GM18505 (cell line): ENCODE data around the gene MAD1L1.
"Not testable (repeated sequence)": the region's sequence is repeated elsewhere in the genome, so short reads cannot be mapped to it uniquely, and the experiment has no call there.

Source experiments
- ATAC-seq: cut with Tn5 transposase; IDR thresholded peaks from one replicate; pipeline ENCODE4 v1.9.1; 2021; ENCODE audit not compliant: unreplicated experiment
- POLR2A ChIP-seq: IDR thresholded peaks from 4 replicates; pipeline ENCODE4 v1.6.1; 2011; ENCODE audit warnings: borderline replicate concordance; ENCODE audit not compliant: insufficient read depth, insufficient read length; ENCODE audit errors: extremely low read depth

Gene MAD1L1

DNA sequence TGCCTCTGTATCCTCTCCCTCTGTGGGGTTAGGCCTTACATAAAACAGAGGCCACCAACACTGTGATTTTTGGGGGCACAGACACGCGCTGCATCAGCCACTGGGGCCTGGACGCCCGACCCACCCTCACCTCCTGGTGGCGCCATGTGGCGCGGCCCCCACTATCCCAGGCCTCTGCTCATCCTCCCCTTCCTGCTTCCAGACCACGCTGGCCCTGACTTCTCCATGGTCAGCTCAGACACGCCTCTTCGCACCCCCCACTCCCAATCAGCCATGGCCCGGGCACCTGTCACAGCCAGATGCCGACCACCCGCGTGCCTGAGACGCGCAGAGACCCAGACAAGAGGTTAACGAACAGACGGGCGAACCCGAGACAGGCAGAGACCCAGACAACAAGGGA, 298.7 kb downstream of the MAD1L1 start:
- TF ChIP-seq POLR2A, result no peak
- no peak for ATAC-seq

DNA sequence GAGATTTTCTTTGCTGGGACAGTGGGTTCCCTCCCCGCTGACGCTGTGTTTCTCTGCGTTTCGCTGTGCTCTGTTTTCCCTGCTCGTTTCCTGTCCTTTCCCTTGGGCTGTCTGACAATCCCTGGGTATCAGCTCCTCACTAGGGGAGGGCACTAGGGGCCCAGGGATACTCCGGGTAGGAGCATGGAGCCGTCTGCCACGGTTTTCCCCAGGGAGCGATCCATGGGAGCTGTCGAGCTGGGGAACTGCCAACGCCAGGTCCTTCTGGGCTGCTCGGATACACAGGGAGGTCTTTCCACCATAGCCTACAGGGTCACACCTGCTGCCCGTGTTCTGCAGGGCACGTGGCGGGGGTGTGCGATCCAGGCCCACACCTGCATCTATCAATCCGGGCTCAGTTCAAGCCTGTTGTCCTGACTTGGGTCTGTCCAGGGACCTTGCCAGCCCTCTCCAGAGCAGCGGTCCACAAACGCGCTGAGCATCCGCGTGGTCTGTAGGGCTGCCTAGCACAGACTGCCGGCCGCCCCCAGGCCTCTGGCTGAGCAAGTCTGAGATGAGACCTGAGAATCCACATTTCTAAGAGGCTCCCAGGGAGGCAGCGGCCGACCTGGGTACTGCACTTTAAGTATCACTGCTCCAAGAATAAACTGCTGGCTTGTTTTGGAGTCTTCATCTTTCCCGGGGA, 299.5 kb downstream of the MAD1L1 start:
- ATAC-seq, result no peak
- TF ChIP-seq POLR2A, result no peak

DNA sequence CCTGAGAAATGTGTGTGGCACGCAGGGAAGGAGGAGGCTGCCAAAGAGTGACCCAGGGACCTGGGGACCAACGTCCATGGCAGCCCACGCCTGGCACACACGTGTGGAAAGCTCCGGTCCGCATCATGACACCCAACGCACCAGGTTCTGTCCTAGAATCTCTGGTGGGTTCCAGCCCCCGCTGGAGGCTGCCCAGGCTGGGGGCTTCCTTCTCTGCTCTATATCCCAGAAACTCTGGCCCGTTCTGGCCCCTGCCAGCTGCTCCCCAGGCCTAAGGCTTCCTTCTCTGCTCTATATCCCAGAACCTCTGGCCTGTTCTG, 300.8 kb downstream of the MAD1L1 start:
- no peak for ATAC-seq
- no peak for TF ChIP-seq POLR2A

DNA sequence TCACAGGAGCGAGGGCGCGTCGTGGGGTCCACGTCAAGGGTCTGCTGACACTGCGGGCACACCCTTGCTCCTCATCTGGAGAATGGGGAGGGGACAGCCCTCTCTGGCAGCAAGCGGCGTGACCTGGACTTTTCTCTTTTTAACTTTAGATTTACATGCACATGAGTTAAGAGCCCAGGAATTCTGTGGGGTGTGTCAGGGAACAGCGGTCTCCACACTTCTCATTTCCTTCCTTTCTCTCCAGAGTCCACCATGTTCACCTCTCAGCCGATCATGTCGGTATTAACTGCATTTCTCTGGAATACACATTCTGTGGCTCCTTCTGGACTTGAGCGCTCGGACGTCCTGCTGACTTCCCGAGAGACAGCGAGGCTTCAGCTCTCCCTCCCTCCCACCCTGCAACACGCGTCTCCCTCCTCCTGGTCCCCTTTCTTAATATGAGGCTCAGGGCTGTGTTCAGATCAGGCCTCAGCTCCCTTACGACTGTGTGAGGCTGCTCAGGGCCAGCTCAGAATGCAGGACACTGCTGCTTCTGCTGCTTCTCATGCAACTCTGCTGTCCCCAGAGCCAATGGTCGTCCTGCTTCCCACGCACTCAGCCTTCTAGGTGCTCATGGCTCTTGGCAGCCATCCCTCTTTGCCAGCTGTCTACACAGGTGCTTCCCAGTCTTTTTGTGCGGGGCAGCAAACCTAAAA, 301.3 kb downstream of the MAD1L1 start:
- ATAC-seq, result no peak
- TF ChIP-seq POLR2A, result no peak

DNA sequence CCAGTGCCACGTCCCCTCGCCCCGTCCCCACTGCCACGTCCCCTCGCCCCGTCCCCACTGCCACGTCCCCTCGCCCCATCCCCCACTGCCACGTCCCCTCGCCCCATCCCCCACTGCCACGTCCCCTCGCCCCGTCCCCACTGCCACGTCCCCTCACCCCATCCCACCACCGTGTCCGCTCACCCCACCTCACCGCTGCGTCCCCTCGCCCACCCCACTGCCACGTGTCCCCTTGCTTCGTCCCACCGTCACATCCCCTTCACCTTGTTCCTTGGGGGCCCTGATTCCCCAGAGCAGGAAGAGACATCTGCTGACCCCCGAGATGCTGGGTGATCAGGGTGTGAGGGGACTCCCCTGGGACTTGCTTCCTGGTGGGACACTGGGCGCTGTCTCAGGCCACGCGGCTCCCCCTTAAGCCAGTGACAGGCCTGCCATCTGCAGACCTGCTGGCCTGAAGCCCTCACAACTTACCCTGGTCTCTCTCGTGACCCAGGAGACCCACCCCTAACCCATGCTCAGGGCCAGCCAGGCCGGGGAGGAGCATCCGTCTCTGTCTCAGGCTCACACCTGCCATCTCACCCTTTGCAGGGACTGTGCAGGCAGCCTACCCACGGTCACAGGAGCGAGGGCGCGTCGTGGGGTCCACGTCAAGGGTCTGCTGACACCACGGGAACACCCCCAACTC, 302.2 kb downstream of the MAD1L1 start:
- TF ChIP-seq POLR2A, result no peak
- no peak for ATAC-seq

DNA sequence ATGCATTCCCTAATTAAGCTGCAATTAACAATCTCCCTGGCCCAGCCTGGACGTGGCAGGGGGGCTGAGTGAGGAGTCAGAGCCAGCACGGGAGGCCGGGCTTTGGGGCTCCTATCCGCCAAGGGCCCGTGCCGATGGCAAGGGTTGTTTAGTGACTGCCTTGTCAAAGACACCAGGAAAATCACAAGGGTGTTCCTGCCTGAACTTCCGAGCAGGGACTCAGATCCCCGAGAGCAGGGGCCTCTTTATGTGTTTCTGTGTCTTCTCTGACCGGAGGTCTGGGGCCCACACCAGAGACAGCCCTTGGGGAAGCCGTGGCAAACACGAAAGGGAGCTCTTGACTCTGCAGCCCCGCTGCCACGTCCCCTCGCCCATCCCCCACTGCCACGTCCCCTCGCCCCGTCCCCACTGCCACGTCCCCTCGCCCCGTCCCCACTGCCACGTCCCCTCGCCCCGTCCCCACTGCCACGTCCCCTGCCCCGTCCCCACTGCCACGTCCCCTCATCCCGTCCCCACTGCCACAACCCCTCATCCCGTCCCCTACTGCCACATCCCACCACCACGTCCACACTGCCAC, 303.3 kb downstream of the MAD1L1 start:
- not testable (repeated sequence) for ATAC-seq

DNA sequence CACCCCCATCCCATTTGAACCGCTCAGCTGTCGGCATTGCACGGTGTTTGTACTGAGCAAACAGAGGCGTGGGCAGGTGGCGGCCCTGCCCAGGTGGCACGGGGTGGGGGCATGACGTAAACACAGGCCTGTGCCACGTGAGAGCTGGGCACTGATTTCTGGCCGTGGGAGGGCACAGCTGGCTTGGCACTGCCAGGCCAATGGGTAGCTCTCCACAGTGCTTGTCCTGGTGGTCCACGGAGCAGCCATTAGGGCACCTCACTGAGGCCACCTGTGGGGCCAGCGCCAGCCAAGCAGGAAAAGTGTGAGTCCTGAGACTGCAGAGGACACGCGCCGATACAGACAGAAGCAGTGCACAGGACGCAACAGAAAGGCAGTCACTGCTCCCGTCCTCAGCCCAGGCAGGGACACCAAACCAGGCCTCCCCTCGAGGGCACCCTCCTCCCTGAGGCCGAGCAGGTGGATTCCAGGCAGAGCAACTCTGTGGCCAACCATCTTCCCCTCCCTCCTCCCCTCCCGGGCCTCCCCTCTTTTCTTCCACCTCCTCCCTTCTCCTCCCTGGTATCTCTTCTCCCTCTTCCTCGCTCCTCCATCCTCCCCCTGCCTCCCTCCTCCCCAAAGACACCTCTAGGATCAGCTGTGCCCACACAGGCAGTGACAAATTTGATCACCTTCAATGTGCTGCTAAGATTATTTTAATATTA, 303.9 kb downstream of the MAD1L1 start:
- TF ChIP-seq POLR2A, result no peak
- no peak for ATAC-seq

DNA sequence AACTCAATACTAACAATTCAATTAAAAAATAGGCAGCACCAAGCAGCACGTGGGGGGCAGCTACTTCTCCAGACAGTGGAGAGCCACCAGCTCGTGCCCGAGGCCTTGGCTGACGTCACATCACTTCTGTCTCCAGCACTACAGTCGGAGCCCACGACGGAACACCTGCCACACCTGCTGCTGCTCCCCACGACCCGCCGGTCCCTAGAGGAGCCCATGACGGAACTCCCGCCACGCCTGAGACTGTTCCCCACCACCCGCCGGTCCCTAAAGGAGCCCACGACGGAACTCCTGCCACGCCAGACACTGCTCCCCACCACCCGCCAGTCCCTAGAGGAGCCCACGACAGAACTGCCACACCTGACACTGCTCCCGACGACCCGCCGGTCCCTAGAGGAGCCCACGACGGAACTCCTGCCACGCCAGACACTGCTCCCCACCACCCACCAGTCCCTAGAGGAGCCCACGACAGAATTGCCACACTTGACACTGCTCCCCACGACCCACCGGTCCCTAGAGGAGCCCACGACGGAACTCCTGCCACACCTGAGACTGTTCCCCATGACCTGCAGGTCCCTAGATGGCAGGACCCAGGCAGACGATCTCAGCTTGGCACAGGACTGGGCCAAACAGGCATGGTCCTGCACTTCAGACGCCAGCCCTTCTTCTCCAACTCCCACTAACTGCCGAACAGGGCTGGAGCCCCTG, 304.7 kb downstream of the MAD1L1 start:
- no peak for ATAC-seq
- no peak for TF ChIP-seq POLR2A

DNA sequence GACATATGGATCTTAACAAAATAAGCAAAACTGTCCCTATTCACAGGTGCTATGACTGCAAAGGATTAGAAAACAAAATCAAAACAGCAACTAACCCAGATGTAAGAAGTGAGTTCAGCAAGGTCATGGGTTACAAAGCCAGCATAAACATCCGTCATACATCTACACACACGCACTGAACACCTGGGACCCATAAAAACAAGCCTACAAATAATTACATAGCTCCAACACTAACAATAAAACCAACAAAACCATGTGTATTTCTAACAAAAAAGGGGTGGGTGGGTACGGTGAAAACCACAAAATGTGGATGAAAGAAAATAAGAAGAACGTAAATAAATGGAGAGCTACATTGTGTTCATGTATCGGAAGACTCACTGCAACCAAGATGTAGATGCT, 305.8 kb downstream of the MAD1L1 start:
- ATAC-seq, result no peak
- no peak for TF ChIP-seq POLR2A

DNA sequence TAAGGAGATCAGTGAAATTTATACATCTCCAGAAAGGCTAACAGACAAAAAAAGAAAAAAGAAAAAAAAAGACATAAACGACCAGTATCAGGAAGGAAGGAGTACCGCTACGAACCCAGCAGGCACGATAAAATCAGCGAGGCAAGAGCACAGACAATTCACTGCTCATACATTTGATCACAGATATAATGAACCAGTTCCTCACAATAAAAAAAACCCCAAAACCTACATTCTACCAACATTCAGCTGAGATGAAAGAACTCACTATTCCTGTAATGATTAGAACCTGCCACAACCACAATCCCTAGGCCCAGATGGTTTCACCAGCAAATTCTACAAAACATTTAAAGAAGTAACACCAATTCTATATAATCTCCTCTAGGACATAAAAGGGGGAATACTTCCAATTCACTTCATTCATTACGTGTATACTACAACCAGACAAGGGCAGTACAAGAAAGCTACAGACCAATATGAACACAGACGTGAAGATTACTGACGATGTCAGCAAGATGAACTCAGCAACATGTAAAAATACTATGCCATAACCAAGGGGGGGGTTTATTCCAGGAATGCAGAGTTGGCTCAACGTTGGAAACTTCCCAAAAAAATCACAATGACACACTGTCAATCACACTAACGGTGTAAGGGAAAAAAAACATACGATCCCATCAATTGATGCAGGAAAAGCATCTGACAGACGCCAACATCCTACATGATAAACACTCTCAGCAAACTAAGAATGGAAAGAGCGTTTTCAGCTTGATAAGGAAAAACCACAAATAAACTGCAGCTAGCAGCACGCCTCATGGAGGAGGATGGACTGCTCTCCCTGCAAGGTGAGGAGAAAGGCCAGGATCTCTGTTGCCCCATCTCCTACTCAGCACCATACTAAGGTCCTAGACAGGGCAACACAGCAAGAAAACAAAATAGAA, 306.5 kb downstream of the MAD1L1 start:
- ATAC-seq, result no peak
- TF ChIP-seq POLR2A, result no peak

DNA sequence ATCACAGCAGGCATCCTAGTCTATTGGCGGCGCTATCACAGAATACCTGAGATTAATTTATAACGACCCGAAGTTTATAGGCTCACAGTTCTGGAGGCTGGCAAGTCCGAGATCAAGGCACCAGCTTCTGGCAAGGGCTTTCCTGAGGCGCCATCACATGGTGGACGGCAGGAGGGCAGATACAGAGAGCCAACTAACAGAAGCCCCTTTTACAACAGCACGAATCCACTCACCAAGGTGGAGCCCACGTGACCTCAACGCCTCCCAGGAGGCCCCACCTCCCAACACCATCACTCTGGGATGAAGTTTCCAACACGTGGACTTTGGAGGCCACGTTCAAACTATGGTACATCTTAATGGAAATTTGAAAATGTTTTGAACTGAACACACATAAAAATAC, 307.4 kb downstream of the MAD1L1 start:
- no peak for TF ChIP-seq POLR2A
- no peak for ATAC-seq

DNA sequence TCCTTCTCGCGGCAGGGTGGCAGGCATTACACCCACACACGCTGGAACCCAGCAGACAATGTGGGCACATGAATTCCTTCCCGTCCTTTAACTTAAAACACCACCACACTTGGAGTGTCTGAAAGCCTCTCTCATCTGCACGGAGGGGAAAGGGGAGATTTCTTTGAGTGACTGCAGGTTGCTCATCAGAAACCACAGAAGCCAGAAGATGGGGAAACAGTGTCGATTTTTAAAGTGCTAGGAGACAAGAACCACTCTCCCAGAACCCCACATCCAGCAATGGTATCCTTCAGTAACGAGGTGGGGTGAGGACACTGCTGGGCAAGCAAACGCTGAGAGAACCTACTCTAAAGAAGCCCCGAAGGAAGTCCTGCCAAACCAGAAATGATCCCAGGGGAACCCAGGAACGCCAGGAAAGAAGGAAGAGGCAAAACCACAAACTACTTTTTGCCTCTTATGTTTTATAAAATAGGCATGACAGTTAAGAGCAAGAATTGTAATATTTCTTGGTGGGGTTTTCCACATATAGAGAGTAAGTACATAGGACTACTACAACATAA, 308.4 kb downstream of the MAD1L1 start:
- no peak for ATAC-seq
- no peak for TF ChIP-seq POLR2A
